Caco-2 (cell line): ENCODE measurements around the gene GSKIP. TPM values are rescaled to one million over a fixed set of nuclear protein-coding genes. Genes with fewer than 3 reads are reported as not detected.

ENCODE experiments used
- BruUV-seq: library from RNA; stranded (reverse); fragments of 400-500 nt; replicated peaks from 2 replicates; lab custom pipeline; 2021; lab: Mats Ljungman, UMichigan
- CTCF ChIA-PET: fragments of 300-600 bp; sonication (Branson Sonifier 250); formaldehyde crosslinking; loops from one replicate; lab custom pipeline; 2022; ENCODE audit warnings: antibody characterized with exemption; lab: Charles Lee
- POLR2A ChIA-PET: fragments of 300-600 bp; sonication (Branson Sonifier 250); formaldehyde crosslinking; loops from one replicate; lab custom pipeline; 2022; ENCODE audit warnings: antibody characterized with exemption; lab: Charles Lee
- DNase-seq, 2 experiments: peaks; one replicate each; pipeline versions ENCODE4 v3.0.0 to v3.0.0-alpha.2; 2020 to 2022
- H3K27me3 ChIP-seq: replicated peaks from 2 replicates; pipeline ENCODE4 v1.6.0; 2011; ENCODE audit warnings: low read length; ENCODE audit not compliant: control insufficient read depth, insufficient read depth
- H3K36me3 ChIP-seq: 2 replicates; pipeline ENCODE4 v1.5.1; 2011; ENCODE audit warnings: low read length; ENCODE audit not compliant: control insufficient read depth, insufficient read depth
- H3K4me1 ChIP-seq: fragments of 250-450 bp; sonication (Bioruptor Pico); 2 replicates; pipeline ENCODE4 v1.5.1; 2020; ENCODE audit warnings: mild to moderate bottlenecking
- H3K4me3 ChIP-seq: 2 replicates; pipeline ENCODE4 v1.5.1; 2011; ENCODE audit warnings: low read depth, mild to moderate bottlenecking, control low read depth, low read length
- H3K9me3 ChIP-seq: fragments of 250-450 bp; sonication (Bioruptor Pico); 2 replicates; pipeline ENCODE4 v1.5.1; 2020; ENCODE audit warnings: mild to moderate bottlenecking, moderate library complexity
- H3K27ac Mint-ChIP-seq: one replicate; pipeline ENCODE4 v1.8.0; 2022; ENCODE audit warnings: mixed read lengths; ENCODE audit not compliant: unreplicated experiment
- H3K27me3 Mint-ChIP-seq: one replicate; pipeline ENCODE4 v1.8.0; 2022; ENCODE audit warnings: mixed read lengths; ENCODE audit not compliant: insufficient read depth, unreplicated experiment
- H3K36me3 Mint-ChIP-seq: one replicate; pipeline ENCODE4 v1.8.0; 2022; ENCODE audit warnings: mild to moderate bottlenecking, mixed read lengths; ENCODE audit not compliant: insufficient read depth, unreplicated experiment
- H3K4me1 Mint-ChIP-seq: one replicate; pipeline ENCODE4 v1.8.0; 2022; ENCODE audit warnings: low read depth, mixed read lengths; ENCODE audit not compliant: unreplicated experiment
- H3K4me3 Mint-ChIP-seq: one replicate; pipeline ENCODE4 v1.8.0; 2022; ENCODE audit warnings: mild to moderate bottlenecking, moderate library complexity, mixed read lengths; ENCODE audit not compliant: unreplicated experiment
- H3K9me3 Mint-ChIP-seq: one replicate; pipeline ENCODE4 v1.8.0; 2022; ENCODE audit warnings: mixed read lengths; ENCODE audit not compliant: unreplicated experiment
- CTCF ChIP-seq, 2 experiments: fragments of 200-600 bp in 1 of 2; IDR thresholded peaks; 1 replicate in 1 of 2; 2 replicates in 1 of 2; pipeline versions ENCODE4 v1.5.1 to v1.8.0; 2011 to 2022; ENCODE audit warnings: antibody characterized with exemption in 1 of 2, control low read depth in 1 of 2, inconsistent platforms in 1 of 2, low read depth in 1 of 2, low read length in 1 of 2, mild to moderate bottlenecking in 1 of 2, moderate library complexity in 1 of 2; ENCODE audit not compliant: insufficient read depth in 1 of 2, severe bottlenecking in 1 of 2, unreplicated experiment in 1 of 2
- intact Hi-C: fragments of 100-400 bp; cut with micrococcal nuclease; formaldehyde crosslinking; loops from one replicate; pipeline ENCODE4 v1.10.0; 2022; ENCODE audit not compliant: unreplicated experiment
- total RNA-seq: library from RNA; stranded (reverse); gene quantifications from 2 replicates; pipeline ENCODE4 v1.2.3, GENCODE V29; 2022

Gene GSKIP
- total RNA-seq, 1 experiment from 2014 or later, result 24.1 TPM

GRCh38 chr14:96399405-96399804 is 36.1 kb downstream of the GSKIP start:
- Histone ChIP-seq H3K36me3 (no peaks in the 10 kb centered on the region), H3K4me3 (no peak overlapping the region), H3K9me3 (no peaks in the 10 kb centered on the region), H3K4me1 (no peaks in the 10 kb centered on the region), H3K27me3 (no peaks in the 10 kb centered on the region)
- no peak overlapping the region for H3K4me3 Mint-ChIP-seq
- peaks cover 5% of the 10 kb centered on the region for H3K27me3 Mint-ChIP-seq
- no peaks in the 10 kb centered on the region for H3K36me3 Mint-ChIP-seq
- no peak overlapping the region for H3K27ac Mint-ChIP-seq
- TF ChIP-seq CTCF (IDR thresholded peaks at IDR 0.05; ENCODE audit: insufficient read depth in 1 of 2, low read depth in 1 of 2, low read length in 1 of 2, severe bottlenecking in 1 of 2, unreplicated experiment in 1 of 2), result no peak
- DNase-seq, result no peak
- BruUV-seq, result no TSS peak
- CTCF ChIA-PET, result no interaction called here
- no peaks in the 10 kb centered on the region for H3K4me1 Mint-ChIP-seq
- no peaks in the 10 kb centered on the region for H3K9me3 Mint-ChIP-seq
- POLR2A ChIA-PET, result no interaction called here
- intact Hi-C loops, result no loop called here

- intact Hi-C loops, result no loop called here
- CTCF ChIA-PET, result no interaction called here
- H3K36me3 Mint-ChIP-seq, result no peaks in the 10 kb centered on the region
Observed at GRCh38 chr14:96400495-96400894, 37.2 kb downstream of the GSKIP start.

GRCh38 chr14:96403409-96403808 is 40.1 kb downstream of the GSKIP start:
- ChIA-PET CTCF (no interaction called here), POLR2A (no interaction called here)
- no peak overlapping the region for H3K27ac Mint-ChIP-seq
- no peaks in the 10 kb centered on the region for H3K4me1 ChIP-seq
- H3K9me3 Mint-ChIP-seq, result no peaks in the 10 kb centered on the region
- no peak overlapping the region for H3K4me3 Mint-ChIP-seq
- H3K4me1 Mint-ChIP-seq, result no peaks in the 10 kb centered on the region
- no peaks in the 10 kb centered on the region for H3K36me3 ChIP-seq
- no peak for TF ChIP-seq CTCF (IDR thresholded peaks at IDR 0.05; ENCODE audit: insufficient read depth in 1 of 2, low read depth in 1 of 2, low read length in 1 of 2, severe bottlenecking in 1 of 2, unreplicated experiment in 1 of 2)
- H3K27me3 ChIP-seq, result no peaks in the 10 kb centered on the region
- no peaks in the 10 kb centered on the region for H3K36me3 Mint-ChIP-seq
- intact Hi-C loops, result no loop called here
- DNase-seq, result no peak
- no peaks in the 10 kb centered on the region for H3K9me3 ChIP-seq
- H3K4me3 ChIP-seq, result no peak overlapping the region
- H3K27me3 Mint-ChIP-seq, result peaks cover 5% of the 10 kb centered on the region
- BruUV-seq, result no TSS peak

More at GRCh38 chr14:96400495-96400894, 37.2 kb downstream of the GSKIP start:
- H3K4me3 Mint-ChIP-seq, result no peak overlapping the region
- Histone ChIP-seq H3K9me3 (no peaks in the 10 kb centered on the region), H3K36me3 (no peaks in the 10 kb centered on the region), H3K27me3 (no peaks in the 10 kb centered on the region), H3K4me3 (no peak overlapping the region), H3K4me1 (no peaks in the 10 kb centered on the region)
- no peaks in the 10 kb centered on the region for H3K4me1 Mint-ChIP-seq
- no peaks in the 10 kb centered on the region for H3K9me3 Mint-ChIP-seq
- TF ChIP-seq CTCF (IDR thresholded peaks at IDR 0.05; ENCODE audit: insufficient read depth in 1 of 2, low read depth in 1 of 2, low read length in 1 of 2, severe bottlenecking in 1 of 2, unreplicated experiment in 1 of 2), result no peak
- POLR2A ChIA-PET, result no interaction called here
- no peak overlapping the region for H3K27ac Mint-ChIP-seq
- no peak for DNase-seq
- H3K27me3 Mint-ChIP-seq, result peaks cover 5% of the 10 kb centered on the region
- BruUV-seq, result no TSS peak
